ENCODE measurements around the gene AIG1.

DNA sequence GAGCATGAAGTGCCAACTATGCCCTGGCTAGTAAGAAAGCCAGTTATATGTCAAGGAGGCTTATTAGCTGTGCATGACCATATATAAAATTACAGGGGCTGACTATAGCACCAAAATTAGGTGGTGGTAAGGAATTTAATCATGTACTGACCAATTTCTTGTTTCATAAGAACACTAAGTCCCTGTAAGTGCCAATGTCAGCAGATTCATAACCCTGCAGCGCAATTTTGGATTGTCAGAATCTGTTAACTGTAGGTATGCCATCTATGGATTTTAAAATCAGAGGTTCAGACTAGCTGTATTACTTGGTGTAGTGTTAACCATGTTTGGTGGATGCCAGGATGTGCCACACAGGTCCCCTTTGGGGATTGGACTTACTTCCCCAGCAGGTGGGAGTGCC lies 207.8 kb downstream of the AIG1 start:
- TF ChIP-seq, protein P1, sequence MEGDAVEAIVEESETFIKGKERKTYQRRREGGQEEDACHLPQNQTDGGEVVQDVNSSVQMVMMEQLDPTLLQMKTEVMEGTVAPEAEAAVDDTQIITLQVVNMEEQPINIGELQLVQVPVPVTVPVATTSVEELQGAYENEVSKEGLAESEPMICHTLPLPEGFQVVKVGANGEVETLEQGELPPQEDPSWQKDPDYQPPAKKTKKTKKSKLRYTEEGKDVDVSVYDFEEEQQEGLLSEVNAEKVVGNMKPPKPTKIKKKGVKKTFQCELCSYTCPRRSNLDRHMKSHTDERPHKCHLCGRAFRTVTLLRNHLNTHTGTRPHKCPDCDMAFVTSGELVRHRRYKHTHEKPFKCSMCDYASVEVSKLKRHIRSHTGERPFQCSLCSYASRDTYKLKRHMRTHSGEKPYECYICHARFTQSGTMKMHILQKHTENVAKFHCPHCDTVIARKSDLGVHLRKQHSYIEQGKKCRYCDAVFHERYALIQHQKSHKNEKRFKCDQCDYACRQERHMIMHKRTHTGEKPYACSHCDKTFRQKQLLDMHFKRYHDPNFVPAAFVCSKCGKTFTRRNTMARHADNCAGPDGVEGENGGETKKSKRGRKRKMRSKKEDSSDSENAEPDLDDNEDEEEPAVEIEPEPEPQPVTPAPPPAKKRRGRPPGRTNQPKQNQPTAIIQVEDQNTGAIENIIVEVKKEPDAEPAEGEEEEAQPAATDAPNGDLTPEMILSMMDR (conservative IDR thresholded peaks at IDR 0.05; ENCODE audit: low read depth, low read length) = no peak
- TF ChIP-seq, protein P2, sequence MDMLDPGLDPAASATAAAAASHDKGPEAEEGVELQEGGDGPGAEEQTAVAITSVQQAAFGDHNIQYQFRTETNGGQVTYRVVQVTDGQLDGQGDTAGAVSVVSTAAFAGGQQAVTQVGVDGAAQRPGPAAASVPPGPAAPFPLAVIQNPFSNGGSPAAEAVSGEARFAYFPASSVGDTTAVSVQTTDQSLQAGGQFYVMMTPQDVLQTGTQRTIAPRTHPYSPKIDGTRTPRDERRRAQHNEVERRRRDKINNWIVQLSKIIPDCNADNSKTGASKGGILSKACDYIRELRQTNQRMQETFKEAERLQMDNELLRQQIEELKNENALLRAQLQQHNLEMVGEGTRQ (IDR thresholded peaks at IDR 0.05; ENCODE audit: low read depth, low read length) = no peak
- TF ChIP-seq SMC3 (IDR thresholded peaks at IDR 0.05; ENCODE audit: low read depth, low read length) = no peak
- TF ChIP-seq POLR2A (IDR thresholded peaks at IDR 0.05; ENCODE audit: low read depth, low read length) = no peak
- no peak for TF ChIP-seq RAD21 (IDR thresholded peaks at IDR 0.05; ENCODE audit: low read length)
- no peak for TF ChIP-seq CEBPB (IDR thresholded peaks at IDR 0.05; ENCODE audit: low read depth, low read length)
- TF ChIP-seq CHD1 (IDR thresholded peaks at IDR 0.05; ENCODE audit: low read depth, low read length) = no peak
- TF ChIP-seq MXI1 (IDR thresholded peaks at IDR 0.05; ENCODE audit: borderline replicate concordance, low read depth, low read length) = no peak
